HL-60 (cell line): Measurements from ENCODE around the gene HIRA.

Source experiments
- DNase-seq, 2 experiments: peaks; one replicate each; pipeline ENCODE4 v3.0.0-alpha.2; 2010 to 2020; ENCODE audit warnings: low read depth in 1 of 2, low spot score in 1 of 2
- H3K27ac ChIP-seq: fragments of 250-450 bp; sonication (Bioruptor Pico); replicated peaks from 2 replicates; pipeline ENCODE4 v1.5.1; 2020; ENCODE audit warnings: mild to moderate bottlenecking, moderate library complexity
- H3K27me3 ChIP-seq: fragments of 250-450 bp; sonication (Bioruptor Pico); 2 replicates; pipeline ENCODE4 v1.5.1; 2021; ENCODE audit warnings: mild to moderate bottlenecking, moderate library complexity; ENCODE audit not compliant: insufficient read depth, poor library complexity, severe bottlenecking
- H3K4me3 ChIP-seq: replicated peaks from 2 replicates; pipeline ENCODE4 v1.5.1; 2011; ENCODE audit warnings: mild to moderate bottlenecking, control low read depth, low read length; ENCODE audit not compliant: insufficient read depth
- GABPA ChIP-seq: IDR thresholded peaks from 2 replicates; pipeline ENCODE4 v1.6.1; 2012; ENCODE audit warnings: low read depth
- POLR2AphosphoS5 ChIP-seq: IDR thresholded peaks from 2 replicates; pipeline ENCODE4 v1.6.1; 2012; ENCODE audit warnings: low read depth
- SPI1 ChIP-seq: IDR thresholded peaks from 2 replicates; pipeline ENCODE4 v1.6.1; 2012; ENCODE audit warnings: low read depth, mild to moderate bottlenecking, borderline replicate concordance
- TF ChIP-seq, protein P1 (sequence below): IDR thresholded peaks from 2 replicates; pipeline ENCODE4 v1.6.1; 2012; ENCODE audit warnings: low read depth; ENCODE audit not compliant: insufficient replicate concordance
- TF ChIP-seq, protein P2 (sequence below): IDR thresholded peaks from one replicate; pipeline ENCODE4 v1.5.1; 2011; ENCODE audit warnings: low read length, control low read depth, inconsistent platforms; ENCODE audit not compliant: insufficient read depth

The HIRA gene

DNA sequence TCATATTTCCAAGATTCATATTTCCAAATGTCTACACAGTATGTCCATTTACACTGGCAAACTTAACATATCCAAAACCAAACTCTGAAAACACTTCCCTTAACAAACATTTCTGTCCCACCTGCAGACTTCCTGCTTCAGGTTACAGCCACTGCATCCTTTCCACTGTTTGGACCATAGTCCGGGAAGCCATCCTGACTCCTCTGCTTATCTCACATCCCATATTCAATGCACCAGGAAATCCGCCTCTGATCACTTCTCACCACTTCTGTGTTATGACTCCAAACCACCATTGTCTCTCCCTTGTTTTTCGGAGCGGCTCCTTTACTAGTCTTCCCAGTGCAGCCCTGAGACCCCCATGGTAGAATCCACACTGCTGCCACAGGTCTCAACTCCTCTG is 30.1 kb downstream of the HIRA start:
- no peak overlapping the region for H3K27ac ChIP-seq
- TF ChIP-seq, protein P1, sequence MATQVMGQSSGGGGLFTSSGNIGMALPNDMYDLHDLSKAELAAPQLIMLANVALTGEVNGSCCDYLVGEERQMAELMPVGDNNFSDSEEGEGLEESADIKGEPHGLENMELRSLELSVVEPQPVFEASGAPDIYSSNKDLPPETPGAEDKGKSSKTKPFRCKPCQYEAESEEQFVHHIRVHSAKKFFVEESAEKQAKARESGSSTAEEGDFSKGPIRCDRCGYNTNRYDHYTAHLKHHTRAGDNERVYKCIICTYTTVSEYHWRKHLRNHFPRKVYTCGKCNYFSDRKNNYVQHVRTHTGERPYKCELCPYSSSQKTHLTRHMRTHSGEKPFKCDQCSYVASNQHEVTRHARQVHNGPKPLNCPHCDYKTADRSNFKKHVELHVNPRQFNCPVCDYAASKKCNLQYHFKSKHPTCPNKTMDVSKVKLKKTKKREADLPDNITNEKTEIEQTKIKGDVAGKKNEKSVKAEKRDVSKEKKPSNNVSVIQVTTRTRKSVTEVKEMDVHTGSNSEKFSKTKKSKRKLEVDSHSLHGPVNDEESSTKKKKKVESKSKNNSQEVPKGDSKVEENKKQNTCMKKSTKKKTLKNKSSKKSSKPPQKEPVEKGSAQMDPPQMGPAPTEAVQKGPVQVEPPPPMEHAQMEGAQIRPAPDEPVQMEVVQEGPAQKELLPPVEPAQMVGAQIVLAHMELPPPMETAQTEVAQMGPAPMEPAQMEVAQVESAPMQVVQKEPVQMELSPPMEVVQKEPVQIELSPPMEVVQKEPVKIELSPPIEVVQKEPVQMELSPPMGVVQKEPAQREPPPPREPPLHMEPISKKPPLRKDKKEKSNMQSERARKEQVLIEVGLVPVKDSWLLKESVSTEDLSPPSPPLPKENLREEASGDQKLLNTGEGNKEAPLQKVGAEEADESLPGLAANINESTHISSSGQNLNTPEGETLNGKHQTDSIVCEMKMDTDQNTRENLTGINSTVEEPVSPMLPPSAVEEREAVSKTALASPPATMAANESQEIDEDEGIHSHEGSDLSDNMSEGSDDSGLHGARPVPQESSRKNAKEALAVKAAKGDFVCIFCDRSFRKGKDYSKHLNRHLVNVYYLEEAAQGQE: no peak
- TF ChIP-seq GABPA: no peak
- TF ChIP-seq, protein P2, sequence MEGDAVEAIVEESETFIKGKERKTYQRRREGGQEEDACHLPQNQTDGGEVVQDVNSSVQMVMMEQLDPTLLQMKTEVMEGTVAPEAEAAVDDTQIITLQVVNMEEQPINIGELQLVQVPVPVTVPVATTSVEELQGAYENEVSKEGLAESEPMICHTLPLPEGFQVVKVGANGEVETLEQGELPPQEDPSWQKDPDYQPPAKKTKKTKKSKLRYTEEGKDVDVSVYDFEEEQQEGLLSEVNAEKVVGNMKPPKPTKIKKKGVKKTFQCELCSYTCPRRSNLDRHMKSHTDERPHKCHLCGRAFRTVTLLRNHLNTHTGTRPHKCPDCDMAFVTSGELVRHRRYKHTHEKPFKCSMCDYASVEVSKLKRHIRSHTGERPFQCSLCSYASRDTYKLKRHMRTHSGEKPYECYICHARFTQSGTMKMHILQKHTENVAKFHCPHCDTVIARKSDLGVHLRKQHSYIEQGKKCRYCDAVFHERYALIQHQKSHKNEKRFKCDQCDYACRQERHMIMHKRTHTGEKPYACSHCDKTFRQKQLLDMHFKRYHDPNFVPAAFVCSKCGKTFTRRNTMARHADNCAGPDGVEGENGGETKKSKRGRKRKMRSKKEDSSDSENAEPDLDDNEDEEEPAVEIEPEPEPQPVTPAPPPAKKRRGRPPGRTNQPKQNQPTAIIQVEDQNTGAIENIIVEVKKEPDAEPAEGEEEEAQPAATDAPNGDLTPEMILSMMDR: no peak
- no peak for TF ChIP-seq POLR2AphosphoS5
- no peak overlapping the region for H3K4me3 ChIP-seq
- no peak for DNase-seq
- no peaks in the 10 kb centered on the region for H3K27me3 ChIP-seq

DNA sequence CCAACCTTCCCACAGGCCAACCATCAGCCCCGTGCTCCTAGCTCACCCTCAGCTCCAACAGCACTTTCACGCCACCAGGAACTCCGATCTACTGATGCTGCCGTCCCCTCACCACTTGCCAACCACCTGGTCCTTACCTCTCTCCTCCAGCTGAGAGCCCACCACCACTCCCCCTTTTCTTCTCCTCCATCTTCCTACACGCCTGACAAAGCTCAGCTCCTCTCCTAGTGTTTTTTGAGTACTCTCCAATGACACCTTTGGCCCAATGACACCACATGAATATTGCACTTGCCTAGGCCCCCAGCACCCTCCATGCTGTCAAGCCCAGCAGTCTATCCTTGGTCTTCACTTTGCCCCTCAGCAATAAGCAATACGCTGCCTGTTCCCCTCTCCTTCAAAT is 30.7 kb downstream of the HIRA start:
- no peak for DNase-seq
- H3K27me3 ChIP-seq: no peaks in the 10 kb centered on the region
- no peak overlapping the region for H3K27ac ChIP-seq
- H3K4me3 ChIP-seq: no peak overlapping the region
- TF ChIP-seq, protein P2: no peak
- TF ChIP-seq GABPA (no peak), POLR2AphosphoS5 (no peak), SPI1 (no peak)
- TF ChIP-seq, protein P1: no peak

DNA sequence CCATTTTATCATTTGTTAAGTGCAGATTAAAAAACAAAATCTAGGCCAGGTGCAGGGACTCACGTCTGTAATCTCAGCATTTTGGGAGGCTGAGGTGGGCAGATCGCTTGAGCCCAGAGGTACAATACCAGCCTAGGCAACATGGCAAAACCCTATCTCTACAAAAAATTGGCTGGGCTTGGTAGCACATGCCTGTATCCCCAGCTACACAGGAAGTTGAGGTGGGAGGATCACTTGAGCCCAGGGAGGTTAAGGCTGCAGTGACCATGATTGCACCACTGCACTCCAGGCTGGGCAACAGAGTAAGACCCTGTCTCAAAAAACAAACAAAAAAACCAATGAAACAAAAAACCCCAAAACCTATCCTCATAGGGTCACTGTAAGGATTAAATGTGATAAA is 32.9 kb downstream of the HIRA start:
- no peak for DNase-seq
- H3K27me3 ChIP-seq: no peaks in the 10 kb centered on the region
- no peak for TF ChIP-seq GABPA
- TF ChIP-seq SPI1: no peak
- TF ChIP-seq POLR2AphosphoS5: no peak
- TF ChIP-seq, protein P2: no peak
- TF ChIP-seq, protein P1: no peak
- H3K27ac ChIP-seq: no peak overlapping the region
- H3K4me3 ChIP-seq: no peak overlapping the region
